ENCODE results near the gene INPP5J.

GRCh38 chr22:31143038-31143437 is 20.3 kb downstream of the INPP5J start:
- TF ChIP-seq CTCF (IDR thresholded peaks at IDR 0.05), result no peak
- no peak for TF ChIP-seq POLR2A (IDR thresholded peaks at IDR 0.05)

Measured in heart left ventricle (tissue), 13 donors.